ENCODE data around the gene WNT9A. TPM values are rescaled to one million over a fixed set of nuclear protein-coding genes. Genes with fewer than 3 reads are reported as not detected.

WNT9A gene
- total and polyA plus RNA-seq, 2 of the 4 experiments (the other 2 are of a cell fraction): 0.18 to 0.36 TPM

DNA sequence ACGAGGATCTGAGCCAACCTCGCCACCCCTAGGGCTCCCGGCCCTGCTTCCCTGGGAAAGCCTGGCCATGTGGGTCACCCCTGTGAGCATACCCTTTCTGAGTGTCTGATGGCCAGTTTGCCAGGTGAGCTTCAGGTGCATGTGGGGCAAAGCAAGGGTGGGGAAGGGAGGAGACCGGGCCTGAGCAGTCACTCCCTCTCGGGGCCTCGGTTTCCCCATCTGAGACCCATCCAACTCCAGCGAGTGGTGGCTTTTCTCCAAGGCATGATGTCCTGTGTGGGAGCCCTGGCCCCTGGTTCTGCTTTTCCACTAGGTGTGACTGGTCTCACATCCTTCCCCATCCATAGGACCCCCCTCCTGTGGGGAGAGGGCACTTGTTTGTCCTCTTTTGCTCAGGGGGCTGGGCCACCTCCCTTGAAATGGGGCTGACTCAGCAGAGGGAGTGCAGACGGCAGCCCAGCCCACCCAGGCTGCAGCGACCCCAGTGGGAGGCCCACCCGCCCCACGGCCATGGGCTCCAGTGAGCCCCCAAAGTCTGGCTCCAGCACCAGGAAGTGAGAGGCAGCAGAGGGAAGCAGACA is 1.7 kb upstream of the WNT9A start:
- Histone ChIP-seq H3K4me3 (ENCODE audit: insufficient read depth, low read depth, low read length) (no peak overlapping the region), H3K79me1 (ENCODE audit: low read depth in 1 of 2, low read length in 2 of 2) (no peaks in the 10 kb centered on the region), H3K23ac (ENCODE audit: low read depth, low read length) (no peak overlapping the region), H3K4ac (ENCODE audit: low read depth, low read length) (no peak overlapping the region), H3K4me1 (ENCODE audit: control insufficient read depth, insufficient read depth, low read length) (peaks cover 10% of the 10 kb centered on the region; the same call in 1 of the 2 replicates), H2BK5ac (ENCODE audit: low read depth, low read length, poor library complexity, severe bottlenecking) (no peak overlapping the region), H3K56ac (ENCODE audit: extremely low read depth, insufficient read depth, low read length) (no peak overlapping the region), H3K9me3 (ENCODE audit: control insufficient read depth, insufficient read depth, low read length) (no peaks in the 10 kb centered on the region), H3K27me3 (ENCODE audit: control insufficient read depth, insufficient read depth, low read length) (no peaks in the 10 kb centered on the region), H2BK15ac (ENCODE audit: low read depth, low read length) (no peak overlapping the region), H2AK5ac (ENCODE audit: low read depth, low read length) (no peak overlapping the region), H4K5ac (ENCODE audit: low read depth, low read length) (no peak overlapping the region), H2AFZ (replicated peaks; ENCODE audit: low read length, poor library complexity) (no peak overlapping the region), H3K4me2 (ENCODE audit: low read depth, low read length) (no peak overlapping the region), H3K18ac (ENCODE audit: low read depth, low read length) (no peak overlapping the region), H2AK9ac (replicated peaks; ENCODE audit: low read depth, low read length, poor library complexity) (peak overlapping the region; percentile 28), H2BK20ac (ENCODE audit: low read depth, low read length) (no peak overlapping the region), H3K9ac (ENCODE audit: low read depth, low read length) (no peak overlapping the region), H3K36me3 (ENCODE audit: control insufficient read depth, insufficient read depth, low read length) (no peaks in the 10 kb centered on the region), H4K91ac (ENCODE audit: insufficient read depth, low read depth, low read length) (no peak overlapping the region), H3K14ac (replicated peaks; ENCODE audit: low read depth, low read length) (no peak overlapping the region), H2BK120ac (ENCODE audit: low read depth, low read length) (no peak overlapping the region), H3K27ac (ENCODE audit: insufficient read depth, low read length) (no peak overlapping the region), H4K8ac (ENCODE audit: low read depth in 2 of 2, low read length in 2 of 2) (no peak overlapping the region), H3K9me1 (ENCODE audit: insufficient read depth, low read length) (no peaks in the 10 kb centered on the region), H4K20me1 (ENCODE audit: insufficient read depth, low read length) (no peaks in the 10 kb centered on the region)
- in situ Hi-C loops (cut with MboI; ENCODE audit: low sequenced_read_pairs): loop anchor here (5.0 to 25.0 kb wide), 2 partner anchors 187 to 462 kb away; no protein-coding TSS in a partner anchor
- ChIA-PET CTCF (no interaction called here), POLR2A (ENCODE audit: unreplicated experiment) (no interaction called here)
- TF ChIP-seq SMC3 (IDR thresholded peaks at IDR 0.05; ENCODE audit: low read depth, low read length): no peak
- no peak for TF ChIP-seq MXI1 (IDR thresholded peaks at IDR 0.05; ENCODE audit: borderline replicate concordance, low read depth, low read length)
- no peak for TF ChIP-seq NFE2L2 (IDR thresholded peaks at IDR 0.05; ENCODE audit: low read depth, low read length)
- no peak for TF ChIP-seq POLR2A (IDR thresholded peaks at IDR 0.05; ENCODE audit: low read depth, low read length)
- TF ChIP-seq RCOR1 (IDR thresholded peaks at IDR 0.05; ENCODE audit: insufficient replicate concordance, low read length): no peak
- no peak for TF ChIP-seq CEBPB (IDR thresholded peaks at IDR 0.05; ENCODE audit: low read depth, low read length)
- TF ChIP-seq CHD1 (IDR thresholded peaks at IDR 0.05; ENCODE audit: low read depth, low read length): no peak
- TF ChIP-seq BHLHE40 (IDR thresholded peaks at IDR 0.05; ENCODE audit: low read depth, low read length): no peak
- no peak for TF ChIP-seq ELK1 (IDR thresholded peaks at IDR 0.05; ENCODE audit: borderline replicate concordance, low read depth, low read length)
- no CpG with 5 or more reads among the region's 11 CpGs for WGBS, 2 experiments (ENCODE audit: extremely low coverage in 2 of 2, insufficient read length in 1 of 2)
- no TSS peak for BruUV-seq (replicated peaks)
- dilution Hi-C loops (cut with HindIII; ENCODE audit: low sequenced_read_pairs, unreplicated experiment): no loop called here
- intact Hi-C loops (cut with micrococcal nuclease): loop anchor here (5.0 to 10.0 kb wide), 2 partner anchors 133 to 405 kb away; partner anchors contain the start of gene ARF1
- no peak for DNase-seq
- ATAC-seq (ENCODE audit: low read depth): no peak
